K562 (cell line): ENCODE data around the gene DNAH3. TPM values are rescaled to one million over a fixed set of nuclear protein-coding genes. Genes with fewer than 3 reads are reported as not detected.

Experiments used
- E2F8 ChIP-seq: fragments of 450-650 bp; IDR thresholded peaks from 2 replicates; pipeline ENCODE4 v1.7.1; 2018; ENCODE audit warnings: mild to moderate bottlenecking, low read depth; ENCODE audit not compliant: partially characterized antibody
- SIN3B ChIP-seq: fragments of 450-650 bp; IDR thresholded peaks from 2 replicates; pipeline ENCODE4 v1.6.1; 2017; ENCODE audit warnings: low read depth, mild to moderate bottlenecking, moderate library complexity
- SIX5 ChIP-seq, 2 experiments: IDR thresholded peaks; 2 replicates each; pipeline ENCODE4 v1.6.1; 2011; ENCODE audit warnings: low read length in 2 of 2, borderline replicate concordance in 1 of 2, low read depth in 1 of 2, mild to moderate bottlenecking in 1 of 2, moderate library complexity in 1 of 2; ENCODE audit not compliant: insufficient read depth in 1 of 2
- ZNF77 ChIP-seq: fragments of 250-450 bp; sonication (Bioruptor Pico); IDR thresholded peaks from 2 replicates; pipeline ENCODE4 v1.5.0; 2020
- polyA plus RNA-seq, 8 experiments: library from polyadenylated mRNA; depleted of rRNA in 4 of 8; stranded (reverse) in 5 of 8; unstranded in 3 of 8; fragments of >200 nt; fragmentation: Nextera tagmentation in 2 of 8; fragmentation: Illumina TruSeq in 1 of 8; extraction: Ambion mirVana in 2 of 8; extraction: Trizol in 1 of 8; gene quantifications; 2 replicates each; pipeline versions ENCODE4 v1.2.1 to v1.2.3, GENCODE V29; 2011 to 2014; ENCODE audit warnings: inconsistent platforms in 1 of 8, missing spikeins in 1 of 8
- total RNA-seq, 7 experiments: library from RNA; depleted of rRNA in 6 of 7; stranded (reverse); fragments of >200 nt in 6 of 7; fragmentation: Illumina TruSeq in 2 of 7; extraction: Trizol in 2 of 7; gene quantifications; 2 replicates each; pipeline versions ENCODE4 v1.2.1 to v1.2.3, GENCODE V29; 2011 to 2021; ENCODE audit warnings: low replicate concordance in 1 of 7
- TF ChIP-seq, protein P1 (sequence below), 2 experiments: fragments of 450-650 bp in 1 of 2; sonication (generic) in 1 of 2; formaldehyde crosslinking in 1 of 2; IDR thresholded peaks; 2 replicates each; pipeline versions ENCODE4 v1.7.1 to v1.9.0; 2016 to 2022; ENCODE audit warnings: inconsistent platforms in 1 of 2, mild to moderate bottlenecking in 1 of 2, missing genetic modification reagents in 1 of 2

The DNAH3 gene
- total and polyA plus RNA-seq, 9 of the 15 experiments (the other 6 are each of a cell fraction or from before 2014, with no cell fraction given): 0.32 to 0.84 (median 0.44) TPM

DNA sequence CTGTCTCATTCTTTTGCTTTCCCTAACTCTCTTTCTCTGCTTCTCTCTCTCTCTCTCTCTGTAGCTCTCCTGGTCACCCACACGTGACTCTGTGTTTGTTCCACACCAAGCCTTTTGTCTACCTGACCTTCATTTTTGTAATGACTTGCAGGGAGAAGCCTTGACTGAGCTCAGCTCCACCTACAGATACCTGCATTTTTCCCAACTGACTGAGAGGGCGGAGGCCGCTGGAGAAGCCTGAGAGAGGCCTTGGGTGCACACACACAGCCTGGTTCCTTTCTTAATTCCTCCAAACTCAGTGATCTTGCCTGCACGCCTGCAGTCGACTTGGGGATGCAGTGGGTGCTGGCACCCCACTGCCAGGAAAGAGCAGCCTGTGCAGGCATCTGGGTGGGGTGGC, 181.3 kb downstream of the DNAH3 start (continued):
- no peak for TF ChIP-seq ZNF77 (CRISPR knock-in tag)
- TF ChIP-seq, protein P1, sequence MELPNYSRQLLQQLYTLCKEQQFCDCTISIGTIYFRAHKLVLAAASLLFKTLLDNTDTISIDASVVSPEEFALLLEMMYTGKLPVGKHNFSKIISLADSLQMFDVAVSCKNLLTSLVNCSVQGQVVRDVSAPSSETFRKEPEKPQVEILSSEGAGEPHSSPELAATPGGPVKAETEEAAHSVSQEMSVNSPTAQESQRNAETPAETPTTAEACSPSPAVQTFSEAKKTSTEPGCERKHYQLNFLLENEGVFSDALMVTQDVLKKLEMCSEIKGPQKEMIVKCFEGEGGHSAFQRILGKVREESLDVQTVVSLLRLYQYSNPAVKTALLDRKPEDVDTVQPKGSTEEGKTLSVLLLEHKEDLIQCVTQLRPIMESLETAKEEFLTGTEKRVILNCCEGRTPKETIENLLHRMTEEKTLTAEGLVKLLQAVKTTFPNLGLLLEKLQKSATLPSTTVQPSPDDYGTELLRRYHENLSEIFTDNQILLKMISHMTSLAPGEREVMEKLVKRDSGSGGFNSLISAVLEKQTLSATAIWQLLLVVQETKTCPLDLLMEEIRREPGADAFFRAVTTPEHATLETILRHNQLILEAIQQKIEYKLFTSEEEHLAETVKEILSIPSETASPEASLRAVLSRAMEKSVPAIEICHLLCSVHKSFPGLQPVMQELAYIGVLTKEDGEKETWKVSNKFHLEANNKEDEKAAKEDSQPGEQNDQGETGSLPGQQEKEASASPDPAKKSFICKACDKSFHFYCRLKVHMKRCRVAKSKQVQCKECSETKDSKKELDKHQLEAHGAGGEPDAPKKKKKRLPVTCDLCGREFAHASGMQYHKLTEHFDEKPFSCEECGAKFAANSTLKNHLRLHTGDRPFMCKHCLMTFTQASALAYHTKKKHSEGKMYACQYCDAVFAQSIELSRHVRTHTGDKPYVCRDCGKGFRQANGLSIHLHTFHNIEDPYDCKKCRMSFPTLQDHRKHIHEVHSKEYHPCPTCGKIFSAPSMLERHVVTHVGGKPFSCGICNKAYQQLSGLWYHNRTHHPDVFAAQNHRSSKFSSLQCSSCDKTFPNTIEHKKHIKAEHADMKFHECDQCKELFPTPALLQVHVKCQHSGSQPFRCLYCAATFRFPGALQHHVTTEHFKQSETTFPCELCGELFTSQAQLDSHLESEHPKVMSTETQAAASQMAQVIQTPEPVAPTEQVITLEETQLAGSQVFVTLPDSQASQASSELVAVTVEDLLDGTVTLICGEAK (IDR thresholded peaks at IDR 0.05): no peak
- TF ChIP-seq, protein P1 (CRISPR knock-in tag; IDR thresholded peaks at IDR 0.05): no peak
- TF ChIP-seq E2F8: no peak
- TF ChIP-seq SIX5 (IDR thresholded peaks at IDR 0.05; ENCODE audit: borderline replicate concordance in 1 of 2, insufficient read depth in 1 of 2, low read depth in 1 of 2, low read length in 2 of 2): no peak
- no peak for TF ChIP-seq SIN3B
